Neuronal stem cell (in vitro differentiated cells): ENCODE results near the gene PFKFB4.

Source experiments
- DNase-seq: peaks from one replicate; pipeline ENCODE4 v3.0.0-alpha.2; 2013; ENCODE audit warnings: low spot score
- H2AFZ ChIP-seq: one replicate; pipeline ENCODE4 v1.6.1; 2013; ENCODE audit warnings: mild to moderate bottlenecking, low read length, inconsistent platforms
- H2AK5ac ChIP-seq: 2 replicates; pipeline ENCODE4 v1.6.1; 2013; ENCODE audit warnings: low read depth, mild to moderate bottlenecking, inconsistent platforms, low read length, moderate library complexity, mixed read lengths
- H2BK120ac ChIP-seq: 2 replicates; pipeline ENCODE4 v1.6.1; 2013; ENCODE audit warnings: low read depth, mild to moderate bottlenecking, inconsistent platforms, low read length, moderate library complexity, mixed read lengths
- H2BK12ac ChIP-seq: one replicate; pipeline ENCODE4 v1.6.1; 2013; ENCODE audit warnings: low read length, inconsistent platforms
- H2BK15ac ChIP-seq: 2 replicates; pipeline ENCODE4 v1.6.1; 2013; ENCODE audit warnings: mild to moderate bottlenecking, low read length, inconsistent platforms, mixed read lengths
- H2BK5ac ChIP-seq: one replicate; pipeline ENCODE4 v1.6.1; 2013; ENCODE audit warnings: inconsistent platforms, mild to moderate bottlenecking, low read length, moderate library complexity
- H3K14ac ChIP-seq: one replicate; pipeline ENCODE4 v1.6.1; 2013; ENCODE audit warnings: low read length, inconsistent platforms
- H3K18ac ChIP-seq: 2 replicates; pipeline ENCODE4 v1.6.1; 2013; ENCODE audit warnings: low read length, inconsistent platforms
- H3K23ac ChIP-seq: 2 replicates; pipeline ENCODE4 v1.6.1; 2013; ENCODE audit warnings: low read depth, mild to moderate bottlenecking, mixed read lengths, low read length, inconsistent platforms; ENCODE audit not compliant: poor library complexity
- H3K27ac ChIP-seq: replicated peaks from 3 replicates; pipeline ENCODE4 v1.5.1; 2013; ENCODE audit warnings: low read length, inconsistent platforms
- H3K27me3 ChIP-seq, 3 experiments: 2 replicates each; pipeline ENCODE4 v1.6.1; 2013; ENCODE audit warnings: low read length in 3 of 3, mild to moderate bottlenecking in 2 of 3, inconsistent platforms in 1 of 3, low read depth in 1 of 3, mixed read lengths in 1 of 3, moderate library complexity in 1 of 3; ENCODE audit not compliant: control insufficient read depth in 3 of 3, insufficient read depth in 3 of 3
- H3K36me3 ChIP-seq, 2 donors: replicated peaks in 1 of 2; 2 replicates each; pipeline ENCODE4 v1.6.1; 2013; ENCODE audit warnings: low read length in 2 of 2; ENCODE audit not compliant: control insufficient read depth in 2 of 2, insufficient read depth in 2 of 2
- H3K4ac ChIP-seq: 2 replicates; pipeline ENCODE4 v1.6.1; 2013; ENCODE audit warnings: inconsistent platforms, mild to moderate bottlenecking, low read length, moderate library complexity
- H3K4me1 ChIP-seq, 2 donors: 1 replicate in 1 of 2; 2 replicates in 1 of 2; pipeline ENCODE4 v1.6.1; 2013; ENCODE audit warnings: low read length in 2 of 2, low read depth in 1 of 2; ENCODE audit not compliant: control insufficient read depth in 2 of 2, insufficient read depth in 1 of 2
- H3K4me2 ChIP-seq: one replicate; pipeline ENCODE4 v1.6.1; 2013; ENCODE audit warnings: mild to moderate bottlenecking, low read length, inconsistent platforms; ENCODE audit not compliant: insufficient read depth, poor library complexity, severe bottlenecking
- H3K4me3 ChIP-seq, 2 donors: 2 replicates each; pipeline ENCODE4 v1.5.1; 2013; ENCODE audit warnings: low read length in 2 of 2, mild to moderate bottlenecking in 2 of 2, inconsistent platforms in 1 of 2, moderate library complexity in 1 of 2
- H3K79me1 ChIP-seq: one replicate; pipeline ENCODE4 v1.6.1; 2013; ENCODE audit warnings: low read depth, mild to moderate bottlenecking, inconsistent platforms, low read length, moderate library complexity
- H3K9ac ChIP-seq: one replicate; pipeline ENCODE4 v1.6.1; 2013; ENCODE audit warnings: mild to moderate bottlenecking, low read depth, low read length, inconsistent platforms; ENCODE audit not compliant: poor library complexity
- H3K9me3 ChIP-seq, 2 donors: replicated peaks in 1 of 2; 2 replicates each; pipeline versions ENCODE3 to v1.6.1; 2013; ENCODE audit warnings: low read length in 2 of 2, mild to moderate bottlenecking in 2 of 2, inconsistent platforms in 1 of 2, low read depth in 1 of 2, mixed read lengths in 1 of 2, moderate library complexity in 1 of 2; ENCODE audit not compliant: control insufficient read depth in 2 of 2, insufficient read depth in 1 of 2
- H4K8ac ChIP-seq: one replicate; pipeline ENCODE4 v1.6.1; 2013; ENCODE audit warnings: low read depth, mild to moderate bottlenecking, inconsistent platforms, low read length, moderate library complexity
- H4K91ac ChIP-seq: one replicate; pipeline ENCODE4 v1.6.1; 2013; ENCODE audit warnings: low read length, low read depth, mild to moderate bottlenecking, inconsistent platforms; ENCODE audit not compliant: poor library complexity
- WGBS, 2 donors: extraction: QIAGEN DNeasy Blood & Tissue Kit; methylation state at CpG; one replicate each; pipeline ENCODE4 v1.1.7; 2013; ENCODE audit warnings: missing lambda C conversion rate in 2 of 2, mixed read lengths in 1 of 2; ENCODE audit not compliant: insufficient read length in 2 of 2, insufficient replicate concordance in 1 of 2; ENCODE audit errors: extremely low coverage in 2 of 2; 5-methylcytosine and 5-hydroxymethylcytosine counted together

Gene PFKFB4

DNA sequence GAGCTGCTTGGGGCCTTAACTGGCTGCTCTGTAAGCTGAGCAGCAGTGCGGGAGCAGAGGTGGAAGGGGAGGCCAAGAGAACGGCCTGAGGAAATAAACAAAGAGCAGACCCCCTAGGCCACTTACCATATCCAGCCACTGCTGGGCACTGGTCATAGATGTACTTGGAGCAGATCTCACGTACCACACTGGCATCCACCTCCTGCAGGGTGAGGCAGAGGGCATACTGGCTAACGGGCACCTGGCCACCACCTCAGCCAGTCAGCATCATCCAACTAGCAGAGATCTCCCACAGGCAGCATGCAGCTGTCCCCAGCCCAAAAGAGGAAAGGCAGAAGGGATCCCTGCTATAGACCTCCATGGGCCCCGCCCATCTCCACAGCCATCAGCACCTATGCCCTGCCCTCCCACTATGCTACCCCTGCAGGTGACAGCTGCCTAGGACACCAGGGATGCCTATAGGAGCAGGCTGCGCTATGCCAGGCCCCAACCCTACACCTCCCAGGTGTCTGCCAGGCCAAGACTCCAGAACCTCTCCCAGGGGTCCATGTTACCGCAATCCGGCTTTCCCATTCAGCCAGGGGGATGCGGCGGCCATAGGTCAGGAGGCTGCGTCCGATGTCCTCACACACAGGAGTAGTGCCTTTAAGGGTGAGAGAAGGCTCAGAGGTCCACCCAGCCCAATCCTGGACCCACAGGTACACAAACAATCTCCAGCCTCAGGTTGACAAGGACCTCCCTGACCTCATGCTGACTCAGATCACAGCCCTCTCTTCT is 43.1 kb upstream of the PFKFB4 start:
- H3K9me3 ChIP-seq: no peaks in the 10 kb centered on the region
- H3K79me1 ChIP-seq: no peaks in the 10 kb centered on the region
- no peak overlapping the region for H3K4me2 ChIP-seq
- H4K8ac ChIP-seq: no peak overlapping the region
- no peak overlapping the region for H3K9ac ChIP-seq
- no peak overlapping the region for H3K18ac ChIP-seq
- H2AFZ ChIP-seq: no peak overlapping the region
- no peak overlapping the region for H4K91ac ChIP-seq
- H3K36me3 ChIP-seq: peaks cover 67 to 78% of the 10 kb centered on the region in 2 donors
- WGBS, 2 donors: no CpG with 5 or more reads among the region's 12 CpGs
- no peak overlapping the region for H3K4ac ChIP-seq
- no peak overlapping the region for H2BK12ac ChIP-seq
- H3K14ac ChIP-seq: no peak overlapping the region
- no peak overlapping the region for H2BK120ac ChIP-seq
- H3K27me3 ChIP-seq: peaks cover 0 to 2% (median 0%) of the 10 kb centered on the region in 3 experiments
- peaks cover 0 to 7% of the 10 kb centered on the region in 2 donors for H3K4me1 ChIP-seq
- no peak for DNase-seq
- no peak overlapping the region for H2AK5ac ChIP-seq
- no peak overlapping the region for H3K4me3 ChIP-seq
- H2BK15ac ChIP-seq: no peak overlapping the region
- no peak overlapping the region for H2BK5ac ChIP-seq
- H3K23ac ChIP-seq: no peak overlapping the region
- no peak overlapping the region for H3K27ac ChIP-seq

DNA sequence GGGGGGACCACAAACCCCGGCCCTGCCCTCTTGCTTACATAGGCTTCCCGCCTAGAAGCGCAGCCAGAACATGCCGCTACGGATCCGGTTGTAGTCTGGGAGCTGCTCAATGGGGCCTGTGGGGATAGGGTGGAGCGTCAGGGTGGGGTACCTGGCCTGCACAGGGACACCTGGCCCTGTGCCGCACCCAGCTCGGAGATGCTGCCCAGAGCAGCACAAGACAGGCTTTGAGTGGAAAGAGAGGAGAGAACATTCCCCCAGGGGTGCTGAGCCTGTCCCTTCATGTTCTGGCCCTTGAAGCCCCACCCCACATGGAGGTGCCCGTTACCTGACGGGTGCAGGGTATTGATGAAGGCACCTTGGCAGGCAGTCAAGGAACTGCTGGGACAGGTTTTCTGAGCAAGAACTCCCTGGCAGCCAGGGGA is 42.5 kb upstream of the PFKFB4 start:
- Histone ChIP-seq H2BK120ac (no peak overlapping the region), H3K27ac (no peak overlapping the region), H3K4me3 (no peak overlapping the region), H3K14ac (no peak overlapping the region), H3K4me2 (no peak overlapping the region), H3K9ac (no peak overlapping the region), H3K18ac (no peak overlapping the region), H3K23ac (no peak overlapping the region), H2BK15ac (no peak overlapping the region), H3K9me3 (no peaks in the 10 kb centered on the region), H2BK5ac (no peak overlapping the region), H4K91ac (no peak overlapping the region), H2AFZ (no peak overlapping the region), H3K36me3 (peaks cover 61 to 72% of the 10 kb centered on the region in 2 donors), H3K4me1 (peaks cover 0 to 11% of the 10 kb centered on the region in 2 donors), H2AK5ac (no peak overlapping the region), H2BK12ac (no peak overlapping the region), H3K79me1 (no peaks in the 10 kb centered on the region), H3K27me3 (peaks cover 0 to 2% (median 0%) of the 10 kb centered on the region in 3 experiments), H3K4ac (no peak overlapping the region), H4K8ac (no peak overlapping the region)
- no CpG with 5 or more reads among the region's 11 CpGs for WGBS, 2 donors
- no peak for DNase-seq

DNA sequence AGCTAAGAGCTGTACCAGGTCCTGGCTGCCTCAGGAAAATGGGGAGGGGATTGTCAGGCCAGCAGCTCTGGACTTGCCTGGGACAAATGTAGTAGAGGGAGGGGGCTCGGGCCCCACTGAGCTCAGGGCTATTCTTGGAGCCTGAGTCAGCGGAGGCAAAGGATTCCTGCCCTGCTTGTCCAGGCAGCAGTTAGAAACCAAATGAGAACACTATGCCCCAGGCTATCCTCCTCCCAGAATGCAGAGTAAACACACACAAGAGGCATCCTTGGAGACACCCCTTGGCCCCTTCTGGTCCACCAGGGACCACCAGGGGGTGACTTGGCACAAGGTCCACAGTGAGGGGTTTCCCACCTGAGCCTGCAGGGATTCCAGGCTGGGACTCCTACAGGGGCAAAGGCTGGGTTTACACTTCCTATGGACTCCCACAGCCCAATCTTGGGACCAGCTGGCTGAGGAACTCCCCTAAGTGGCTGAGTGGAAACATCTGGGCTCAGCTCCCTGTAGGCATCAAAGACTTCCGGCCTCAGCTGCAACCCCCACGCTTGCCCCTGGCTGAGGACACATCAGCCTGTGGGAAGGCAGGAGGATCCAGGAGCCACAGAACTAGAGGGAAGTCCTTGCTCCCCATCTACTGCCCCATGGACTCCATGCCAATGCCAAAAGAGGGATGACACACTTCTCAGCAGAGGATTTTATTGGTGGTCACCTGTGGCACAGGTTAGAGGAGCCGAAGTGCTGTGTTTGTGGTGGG is 41.9 kb upstream of the PFKFB4 start:
- H3K4me3 ChIP-seq: no peak overlapping the region
- DNase-seq: no peak
- no CpG with 5 or more reads among the region's 5 CpGs for WGBS, 2 donors

DNA sequence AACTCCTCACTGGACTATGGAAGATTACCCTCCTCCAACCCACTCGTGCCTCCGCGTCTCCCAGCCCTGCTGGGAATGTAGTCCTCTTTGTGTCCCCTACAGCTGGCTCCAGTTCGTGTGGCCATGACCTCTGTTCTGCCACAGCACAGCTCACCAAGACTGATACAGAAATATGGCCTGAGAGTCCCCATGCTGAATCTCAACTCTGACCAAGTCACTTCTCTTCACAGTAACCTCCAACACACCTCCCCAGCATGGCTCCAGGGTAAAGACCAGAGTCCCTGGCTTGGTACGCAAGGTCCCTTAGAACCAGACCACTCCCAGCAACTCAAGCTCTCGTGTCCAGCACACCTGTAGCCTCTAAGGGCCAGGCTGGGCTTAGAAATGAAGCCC is 40.8 kb upstream of the PFKFB4 start:
- no peak for DNase-seq
- no peak overlapping the region for H2AK5ac ChIP-seq
- peaks cover 0 to 11% of the 10 kb centered on the region in 2 donors for H3K4me1 ChIP-seq
- no peak overlapping the region for H2BK12ac ChIP-seq
- no peak overlapping the region for H4K8ac ChIP-seq
- no peak overlapping the region for H3K4me2 ChIP-seq
- H3K9me3 ChIP-seq: no peaks in the 10 kb centered on the region
- no peak overlapping the region for H2BK5ac ChIP-seq
- no peak overlapping the region for H2AFZ ChIP-seq
- H3K23ac ChIP-seq: no peak overlapping the region
- no peaks in the 10 kb centered on the region for H3K27me3 ChIP-seq
- H3K36me3 ChIP-seq: peaks cover 45 to 56% of the 10 kb centered on the region in 2 donors
- no peak overlapping the region for H2BK120ac ChIP-seq
- no CpG with 5 or more reads among the region's 6 CpGs for WGBS, 2 donors
- no peak overlapping the region for H3K4me3 ChIP-seq
- H3K27ac ChIP-seq: no peak overlapping the region
- no peak overlapping the region for H4K91ac ChIP-seq
- H3K18ac ChIP-seq: no peak overlapping the region
- H3K79me1 ChIP-seq: no peaks in the 10 kb centered on the region
- no peak overlapping the region for H3K4ac ChIP-seq
- H2BK15ac ChIP-seq: no peak overlapping the region
- H3K14ac ChIP-seq: no peak overlapping the region
- no peak overlapping the region for H3K9ac ChIP-seq

More for the DNA sequence above, 41.9 kb upstream of the PFKFB4 start:
- H4K8ac ChIP-seq: no peak overlapping the region
- no peak overlapping the region for H3K27ac ChIP-seq
- no peak overlapping the region for H3K18ac ChIP-seq
- H3K9me3 ChIP-seq: no peaks in the 10 kb centered on the region
- H3K4me2 ChIP-seq: no peak overlapping the region
- no peak overlapping the region for H2BK120ac ChIP-seq
- H3K14ac ChIP-seq: no peak overlapping the region
- H2BK12ac ChIP-seq: no peak overlapping the region
- H2BK15ac ChIP-seq: no peak overlapping the region
- no peak overlapping the region for H4K91ac ChIP-seq
- H3K9ac ChIP-seq: no peak overlapping the region
- H3K79me1 ChIP-seq: no peaks in the 10 kb centered on the region
- H3K27me3 ChIP-seq: peaks cover 0 to 2% (median 0%) of the 10 kb centered on the region in 3 experiments
- H2AFZ ChIP-seq: no peak overlapping the region
- no peak overlapping the region for H3K4ac ChIP-seq
- H2BK5ac ChIP-seq: no peak overlapping the region
- no peak overlapping the region for H2AK5ac ChIP-seq
- peaks cover 55 to 67% of the 10 kb centered on the region in 2 donors for H3K36me3 ChIP-seq
- no peak overlapping the region for H3K23ac ChIP-seq
- peaks cover 0 to 11% of the 10 kb centered on the region in 2 donors for H3K4me1 ChIP-seq
